GM23338 (cell line): ENCODE measurements around the gene JAZF1. TPM values are rescaled to one million over a fixed set of nuclear protein-coding genes. Genes with fewer than 3 reads are reported as not detected.

ENCODE experiments used
- ATAC-seq: fragments of 200-7000 bp; cut with Tn5 transposase; 3 replicates; pipeline ENCODE4 v1.9.1; 2020
- DNase-seq: peaks from one replicate; pipeline ENCODE4 v3.0.0-alpha.2; 2015; ENCODE audit warnings: low spot score
- H2AFZ ChIP-seq: fragments of 200-600 bp; sonication (generic); 2 replicates; pipeline ENCODE4 v1.8.0; 2016; ENCODE audit warnings: antibody characterized with exemption, mild to moderate bottlenecking, moderate library complexity
- H3F3A ChIP-seq: fragments of 200-600 bp; sonication (generic); replicated peaks from 2 replicates; pipeline ENCODE4 v1.8.0; 2017; ENCODE audit warnings: antibody characterized with exemption, mixed run types, low read depth
- H3K27ac ChIP-seq: fragments of 200-600 bp; sonication (generic); 2 replicates; pipeline ENCODE4 v1.6.1; 2016; ENCODE audit warnings: low read depth
- H3K27me3 ChIP-seq: fragments of 200-600 bp; sonication (generic); 2 replicates; pipeline ENCODE4 v1.8.0; 2016; ENCODE audit warnings: mild to moderate bottlenecking, mixed run types, moderate library complexity; ENCODE audit not compliant: insufficient read depth
- H3K36me3 ChIP-seq: fragments of 200-600 bp; sonication (generic); 2 replicates; pipeline ENCODE4 v1.8.0; 2016; ENCODE audit warnings: mild to moderate bottlenecking; ENCODE audit not compliant: insufficient read depth
- H3K4me1 ChIP-seq: fragments of 200-600 bp; sonication (generic); 2 replicates; pipeline ENCODE4 v1.8.0; 2016; ENCODE audit warnings: mild to moderate bottlenecking, moderate library complexity; ENCODE audit not compliant: insufficient read depth
- H3K4me2 ChIP-seq: fragments of 200-600 bp; sonication (generic); 2 replicates; pipeline ENCODE4 v1.7.1; 2017; ENCODE audit warnings: mixed run types
- H3K4me3 ChIP-seq: fragments of 200-600 bp; sonication (generic); 2 replicates; pipeline ENCODE4 v1.6.1; 2016; ENCODE audit warnings: mixed run types
- H3K79me2 ChIP-seq: fragments of 200-600 bp; sonication (generic); replicated peaks from 2 replicates; pipeline ENCODE4 v1.8.0; 2017; ENCODE audit warnings: mild to moderate bottlenecking; ENCODE audit not compliant: insufficient read depth
- H3K9me2 ChIP-seq: fragments of 200-600 bp; sonication (generic); 2 replicates; pipeline ENCODE4 v1.8.0; 2017; ENCODE audit not compliant: insufficient read depth
- H4K20me1 ChIP-seq: fragments of 200-600 bp; sonication (generic); replicated peaks from 2 replicates; pipeline ENCODE4 v1.8.0; 2017; ENCODE audit warnings: mild to moderate bottlenecking; ENCODE audit not compliant: insufficient read depth
- H3K27ac Mint-ChIP-seq: 2 replicates; pipeline ENCODE4 v1.8.0; 2020; ENCODE audit warnings: inconsistent platforms, mild to moderate bottlenecking, moderate library complexity, mixed read lengths
- H3K27me3 Mint-ChIP-seq: 3 replicates; pipeline ENCODE4 v1.8.0; 2022; ENCODE audit warnings: low read depth, mild to moderate bottlenecking, moderate library complexity, mixed read lengths, inconsistent platforms; ENCODE audit not compliant: insufficient read depth, poor library complexity
- H3K36me3 Mint-ChIP-seq: 3 replicates; pipeline ENCODE4 v1.8.0; 2021; ENCODE audit warnings: low read depth, mild to moderate bottlenecking, inconsistent platforms, moderate library complexity, mixed read lengths
- H3K4me1 Mint-ChIP-seq: 3 replicates; pipeline ENCODE4 v1.8.0; 2020; ENCODE audit warnings: mild to moderate bottlenecking, inconsistent platforms, mixed read lengths
- H3K4me3 Mint-ChIP-seq: 3 replicates; pipeline ENCODE4 v1.8.0; 2021; ENCODE audit warnings: moderate library complexity, mild to moderate bottlenecking, inconsistent platforms, mixed read lengths
- H3K9me3 Mint-ChIP-seq: 3 replicates; pipeline ENCODE4 v1.8.0; 2020; ENCODE audit warnings: moderate library complexity, mild to moderate bottlenecking, inconsistent platforms, mixed read lengths
- CREB1 ChIP-seq: fragments of 250-450 bp; sonication (Bioruptor Pico); IDR thresholded peaks from 2 replicates; pipeline ENCODE4 v1.5.0; 2020; ENCODE audit warnings: low read depth, mild to moderate bottlenecking, moderate library complexity
- CTCF ChIP-seq, 2 experiments: fragments of 200-600 bp in 1 of 2; sonication (generic) in 1 of 2; conservative IDR thresholded peaks; 2 replicates each; pipeline versions ENCODE4 v1.5.1 to v1.6.1; 2016 to 2017; ENCODE audit warnings: antibody characterized with exemption in 2 of 2, low read depth in 2 of 2, mild to moderate bottlenecking in 2 of 2, moderate library complexity in 1 of 2
- EZH2 ChIP-seq: fragments of 200-600 bp; sonication (generic); IDR thresholded peaks from one replicate; pipeline ENCODE4 v1.8.0; 2017; ENCODE audit warnings: antibody characterized with exemption, mild to moderate bottlenecking, low read depth; ENCODE audit not compliant: unreplicated experiment
- EZH2phosphoT487 ChIP-seq: fragments of 200-600 bp; sonication (generic); IDR thresholded peaks from one replicate; pipeline ENCODE4 v1.8.1; 2018; ENCODE audit warnings: antibody characterized with exemption; ENCODE audit not compliant: unreplicated experiment
- POLR2AphosphoS5 ChIP-seq: IDR thresholded peaks from 2 replicates; pipeline ENCODE4 v1.6.1; 2016; ENCODE audit warnings: antibody characterized with exemption, low read depth
- REST ChIP-seq: IDR thresholded peaks from one replicate; pipeline ENCODE4 v1.6.1; 2018; ENCODE audit warnings: antibody characterized with exemption; ENCODE audit not compliant: unreplicated experiment
- ZNF114 ChIP-seq: fragments of 250-450 bp; sonication (Bioruptor Pico); IDR thresholded peaks from 2 replicates; pipeline ENCODE4 v1.5.0; 2020; ENCODE audit warnings: mild to moderate bottlenecking, moderate library complexity
- ZNF331 ChIP-seq: fragments of 250-450 bp; sonication (Bioruptor Pico); IDR thresholded peaks from 2 replicates; pipeline ENCODE4 v1.5.0; 2020; ENCODE audit warnings: low read depth, mild to moderate bottlenecking, moderate library complexity
- ZNF462 ChIP-seq: fragments of 250-450 bp; sonication (Bioruptor Pico); IDR thresholded peaks from 2 replicates; pipeline ENCODE4 v1.5.0; 2020; ENCODE audit warnings: mild to moderate bottlenecking, moderate library complexity
- polyA plus RNA-seq: library from polyadenylated mRNA; unstranded; fragments of >200 nt; fragmentation: Nextera tagmentation; extraction: Ambion mirVana; gene quantifications from 2 replicates; pipeline ENCODE4 v1.2.1, GENCODE V29; 2016
- total RNA-seq: library from RNA; depleted of rRNA; stranded (reverse); fragments of >200 nt; shearing (Covaris generic); gene quantifications from 2 replicates; pipeline ENCODE4 v1.2.3, GENCODE V29; 2014

Gene JAZF1
- total and polyA plus RNA-seq, 2 experiments from 2014 or later = 12.2 to 22.2 TPM

- TF ChIP-seq REST (no peak), CTCF (conservative IDR thresholded peaks at IDR 0.05; ENCODE audit: low read depth in 2 of 2) (no peak), EZH2 (no peak), EZH2phosphoT487 (no peak)
Observed at GRCh38 chr7:27955596-27955995, 225.0 kb downstream of the JAZF1 start (continued).

- H3K9me3 Mint-ChIP-seq = no peaks in the 10 kb centered on the region
- H3K27me3 Mint-ChIP-seq = no peaks in the 10 kb centered on the region
- Histone ChIP-seq H3K79me2 (0 out of 2 replicates have a peak, but pooled peaks cover 2% of the 10 kb centered on the region), H2AFZ (no peak overlapping the region), H3K36me3 (no peaks in the 10 kb centered on the region), H3K27ac (no peak overlapping the region), H3K4me2 (no peak overlapping the region), H3K4me3 (no peak overlapping the region), H4K20me1 (no peaks in the 10 kb centered on the region; the same call in none of the 2 replicates), H3K27me3 (no peaks in the 10 kb centered on the region), H3F3A (no peaks in the 10 kb centered on the region), H3K9me2 (no peaks in the 10 kb centered on the region), H3K4me1 (no peaks in the 10 kb centered on the region)
- no peak overlapping the region for H3K27ac Mint-ChIP-seq
- ATAC-seq (no peak), DNase-seq (no peak)
- TF ChIP-seq EZH2 = no peak
- no peak for TF ChIP-seq ZNF331
- TF ChIP-seq POLR2AphosphoS5 = no peak
- no peak for TF ChIP-seq CREB1
- TF ChIP-seq EZH2phosphoT487 = no peak
- no peak for TF ChIP-seq ZNF114 (CRISPR knock-in tag)
- H3K4me1 Mint-ChIP-seq = peaks cover 8% of the 10 kb centered on the region
- no peak overlapping the region for H3K4me3 Mint-ChIP-seq
- no peaks in the 10 kb centered on the region for H3K36me3 Mint-ChIP-seq
Observed at GRCh38 chr7:27955011-27955410, 225.6 kb downstream of the JAZF1 start.

GRCh38 chr7:27953777-27954176 is 226.8 kb downstream of the JAZF1 start:
- Histone ChIP-seq H2AFZ (no peak overlapping the region), H3K27ac (no peak overlapping the region), H4K20me1 (no peaks in the 10 kb centered on the region; the same call in none of the 2 replicates), H3K4me1 (no peaks in the 10 kb centered on the region), H3K27me3 (no peaks in the 10 kb centered on the region), H3K4me3 (no peak overlapping the region), H3K79me2 (0 out of 2 replicates have a peak, but pooled peaks cover 2% of the 10 kb centered on the region), H3K4me2 (no peak overlapping the region), H3F3A (no peaks in the 10 kb centered on the region), H3K9me2 (no peaks in the 10 kb centered on the region), H3K36me3 (no peaks in the 10 kb centered on the region)
- ATAC-seq = no peak
- Mint-ChIP-seq H3K36me3 (no peaks in the 10 kb centered on the region), H3K27me3 (no peaks in the 10 kb centered on the region), H3K4me1 (peaks cover 8% of the 10 kb centered on the region), H3K27ac (no peak overlapping the region), H3K4me3 (no peak overlapping the region), H3K9me3 (no peaks in the 10 kb centered on the region)
- DNase-seq = no peak
- TF ChIP-seq ZNF462 (no peak), POLR2AphosphoS5 (no peak)
